ENCODE results near the gene QPRT. TPM values are rescaled to one million over a fixed set of nuclear protein-coding genes. Genes with fewer than 3 reads are reported as not detected.

QPRT gene
- total and polyA plus RNA-seq, 2 of the 8 experiments (the other 6 are each of a cell fraction or from before 2014, with no cell fraction given), result 89.0 to 102 TPM

DNA sequence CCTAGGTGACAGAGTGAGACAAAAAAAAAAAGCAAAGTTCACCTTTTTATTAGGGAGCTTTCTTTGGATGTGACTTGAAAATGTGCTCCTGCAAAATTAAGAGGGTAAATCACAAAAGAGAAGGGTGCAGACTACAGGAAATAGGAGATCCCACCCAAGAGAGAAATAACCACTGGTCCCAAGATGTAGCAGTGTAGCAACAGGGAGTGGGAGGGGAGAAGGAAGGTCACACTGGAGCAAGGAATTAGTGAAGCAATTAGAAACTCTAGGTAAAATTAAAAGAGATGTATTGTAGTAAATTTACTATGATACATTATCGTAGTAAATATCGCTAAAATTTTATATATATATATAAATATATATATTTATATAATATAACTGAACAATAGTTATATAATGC lies 28.2 kb upstream of the QPRT start:
- H4K20me1 ChIP-seq (replicated peaks in 1 of 2; ENCODE audit: control insufficient read depth in 1 of 2, insufficient read depth in 2 of 2, low read length in 2 of 2), result no peaks in the 10 kb centered on the region
- TF ChIP-seq SP1 (IDR thresholded peaks at IDR 0.05; ENCODE audit: low read depth, low read length), result no peak
- TF ChIP-seq RAD21 (IDR thresholded peaks at IDR 0.05 in 1 of 2, conservative IDR thresholded peaks at IDR 0.05 in 1 of 2; ENCODE audit: low read depth in 2 of 2, low read length in 2 of 2), result no peak
- no peak for TF ChIP-seq NANOG (IDR thresholded peaks at IDR 0.05; ENCODE audit: insufficient read depth, low read depth, low read length, poor library complexity, severe bottlenecking)
- TF ChIP-seq JUND (IDR thresholded peaks at IDR 0.05; ENCODE audit: low read length), result no peak
- TF ChIP-seq BACH1 (IDR thresholded peaks at IDR 0.05; ENCODE audit: low read length), result no peak
- no peak for TF ChIP-seq SP4 (IDR thresholded peaks at IDR 0.05; ENCODE audit: low read length)
- TF ChIP-seq RFX5 (IDR thresholded peaks at IDR 0.05; ENCODE audit: borderline replicate concordance, low read depth, low read length), result no peak
- no peak for TF ChIP-seq EGR1 (IDR thresholded peaks at IDR 0.05; ENCODE audit: borderline replicate concordance, low read depth, low read length)
- TF ChIP-seq GABPA (IDR thresholded peaks at IDR 0.05; ENCODE audit: borderline replicate concordance, insufficient read depth, low read length), result no peak
- no peak for TF ChIP-seq EP300 (IDR thresholded peaks at IDR 0.05; ENCODE audit: borderline replicate concordance in 1 of 2, low read depth in 2 of 2, low read length in 2 of 2)
- no peak for TF ChIP-seq CREB1 (IDR thresholded peaks at IDR 0.05)
- TF ChIP-seq ASH2L (IDR thresholded peaks at IDR 0.05; ENCODE audit: low read length), result no peak
- TF ChIP-seq, protein P1, sequence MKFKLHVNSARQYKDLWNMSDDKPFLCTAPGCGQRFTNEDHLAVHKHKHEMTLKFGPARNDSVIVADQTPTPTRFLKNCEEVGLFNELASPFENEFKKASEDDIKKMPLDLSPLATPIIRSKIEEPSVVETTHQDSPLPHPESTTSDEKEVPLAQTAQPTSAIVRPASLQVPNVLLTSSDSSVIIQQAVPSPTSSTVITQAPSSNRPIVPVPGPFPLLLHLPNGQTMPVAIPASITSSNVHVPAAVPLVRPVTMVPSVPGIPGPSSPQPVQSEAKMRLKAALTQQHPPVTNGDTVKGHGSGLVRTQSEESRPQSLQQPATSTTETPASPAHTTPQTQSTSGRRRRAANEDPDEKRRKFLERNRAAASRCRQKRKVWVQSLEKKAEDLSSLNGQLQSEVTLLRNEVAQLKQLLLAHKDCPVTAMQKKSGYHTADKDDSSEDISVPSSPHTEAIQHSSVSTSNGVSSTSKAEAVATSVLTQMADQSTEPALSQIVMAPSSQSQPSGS (IDR thresholded peaks at IDR 0.05; ENCODE audit: low read length), result no peak

More for the DNA sequence above, 28.2 kb upstream of the QPRT start:
- no peak overlapping the region for H3K56ac ChIP-seq (replicated peaks; ENCODE audit: insufficient read length, low read depth, low read length)
- no peaks in the 10 kb centered on the region for H3K36me3 ChIP-seq (ENCODE audit: control insufficient read depth in 2 of 4, insufficient read depth in 4 of 4, low read length in 3 of 4)
- no peaks in the 10 kb centered on the region for H3K79me2 ChIP-seq (ENCODE audit: control insufficient read depth in 1 of 2, insufficient read depth in 2 of 2, low read length in 2 of 2)
- H2BK5ac ChIP-seq (ENCODE audit: low read depth, low read length), result no peak overlapping the region
- H3K9me3 ChIP-seq (ENCODE audit: insufficient read depth in 2 of 2, low read depth in 1 of 2, low read length in 1 of 2), result no peaks in the 10 kb centered on the region
- FAIRE-seq, result no peak
- no peak overlapping the region for H3K4ac ChIP-seq (replicated peaks; ENCODE audit: insufficient read length, low read depth, low read length)
- no peak overlapping the region for H3K4me2 ChIP-seq (ENCODE audit: insufficient read depth in 1 of 2, low read depth in 2 of 2, low read length in 2 of 2)
- ChIA-PET POLR2A (ENCODE audit: partially characterized antibody) (no interaction called here), CTCF (ENCODE audit: partially characterized antibody) (interaction anchor here (0.7 to 1.6 kb wide), 3 partner anchors 9 to 136 kb away, joined by 3 to 4 read pairs (median 4); no protein-coding TSS in a partner anchor)
- H3K4me3 ChIP-seq (ENCODE audit: extremely low read depth in 1 of 4, insufficient read depth in 2 of 4, low read depth in 3 of 4, low read length in 4 of 4), result no peak overlapping the region
- no peak overlapping the region for H2AK5ac ChIP-seq (ENCODE audit: low read depth, low read length)
- no peaks in the 10 kb centered on the region for H3K23me2 ChIP-seq (ENCODE audit: low read depth, low read length)
- H3K27ac ChIP-seq (ENCODE audit: low read depth, low read length), result no peak overlapping the region
- H2BK20ac ChIP-seq (ENCODE audit: low read length), result no peak overlapping the region
- H4K8ac ChIP-seq (ENCODE audit: extremely low read depth, insufficient read depth, low read length), result no peak overlapping the region
- H3K79me1 ChIP-seq (ENCODE audit: low read depth, low read length), result no peaks in the 10 kb centered on the region
- H3K9ac ChIP-seq (replicated peaks in 1 of 4; ENCODE audit: extremely low read depth in 1 of 4, low read depth in 3 of 4, low read length in 3 of 4), result no peak overlapping the region
- H4K5ac ChIP-seq (ENCODE audit: insufficient read length, low read depth, low read length), result no peak overlapping the region
- H3K4me1 ChIP-seq (replicated peaks in 1 of 4; ENCODE audit: control insufficient read depth in 3 of 4, insufficient read depth in 4 of 4, low read length in 3 of 4), result peaks cover 0 to 2% (median 0%) of the 10 kb centered on the region in 4 experiments; a peak in 1 of 7 replicates
- WGBS, 2 experiments (ENCODE audit: extremely low coverage in 1 of 2, insufficient coverage in 1 of 2, insufficient read length in 1 of 2, insufficient replicate concordance in 2 of 2, low coverage in 1 of 2, low lambda C conversion rate in 2 of 2, missing lambda C conversion rate in 1 of 2), result 100% methylated on average over 2 of the region's 2 CpGs; no CpG with 5 or more reads in 1 of the 2 experiments
- H3K23ac ChIP-seq (ENCODE audit: insufficient read length), result no peak overlapping the region
- no peak overlapping the region for H3K18ac ChIP-seq (ENCODE audit: extremely low read depth, low read length)
- no peak overlapping the region for H2AFZ ChIP-seq (ENCODE audit: low read length)
- H3K27me3 ChIP-seq (replicated peaks in 1 of 4; ENCODE audit: control insufficient read depth in 3 of 4, extremely low read depth in 1 of 4, insufficient read depth in 3 of 4, low read length in 3 of 4), result no peaks in the 10 kb centered on the region
- no peak overlapping the region for H2BK15ac ChIP-seq (ENCODE audit: low read length)
- no peak overlapping the region for H2BK120ac ChIP-seq (replicated peaks; ENCODE audit: low read depth, low read length)
- H3K14ac ChIP-seq (ENCODE audit: insufficient read length), result no peak overlapping the region
- no peak overlapping the region for H2BK12ac ChIP-seq (ENCODE audit: low read depth, low read length)
- DNase-seq (ENCODE audit: low read depth in 1 of 2, low spot score in 2 of 2), result no peak
- H4K91ac ChIP-seq (replicated peaks; ENCODE audit: insufficient read length, low read length), result no peak overlapping the region
